Omental fat pad (tissue), 4 donors: ENCODE data around the gene DDX19B. TPM values are rescaled to one million over a fixed set of nuclear protein-coding genes. Genes with fewer than 3 reads are reported as not detected.
"Not testable (repeated sequence)": the region's sequence is repeated elsewhere in the genome, so short reads cannot be mapped to it uniquely, and the experiment has no call there.

ENCODE experiments used
- ATAC-seq: fragments of 150-250 bp; one replicate; pipeline ENCODE4 v1.9.1; 2016; ENCODE audit warnings: mild to moderate bottlenecking, moderate library complexity; ENCODE audit not compliant: low FRiP score
- DNase-seq: peaks from one replicate; pipeline ENCODE4 v3.0.0-alpha.2; 2019; ENCODE audit warnings: low spot score
- CTCF ChIP-seq, 3 donors: fragments of 450-650 bp; IDR thresholded peaks; one replicate each; pipeline ENCODE4 v1.5.1; 2016 to 2017; ENCODE audit warnings: antibody characterized with exemption in 3 of 3, mild to moderate bottlenecking in 3 of 3, moderate library complexity in 2 of 3
- total RNA-seq, 4 donors: library from RNA; depleted of rRNA; stranded (reverse); fragments of >200 nt; gene quantifications; one replicate each; pipeline ENCODE4 v1.1.0, GENCODE V29; 2016

DDX19B gene
- total RNA-seq = 10 to 100 TPM; 32.4 to 45.7 (median 34.2) TPM

DNA sequence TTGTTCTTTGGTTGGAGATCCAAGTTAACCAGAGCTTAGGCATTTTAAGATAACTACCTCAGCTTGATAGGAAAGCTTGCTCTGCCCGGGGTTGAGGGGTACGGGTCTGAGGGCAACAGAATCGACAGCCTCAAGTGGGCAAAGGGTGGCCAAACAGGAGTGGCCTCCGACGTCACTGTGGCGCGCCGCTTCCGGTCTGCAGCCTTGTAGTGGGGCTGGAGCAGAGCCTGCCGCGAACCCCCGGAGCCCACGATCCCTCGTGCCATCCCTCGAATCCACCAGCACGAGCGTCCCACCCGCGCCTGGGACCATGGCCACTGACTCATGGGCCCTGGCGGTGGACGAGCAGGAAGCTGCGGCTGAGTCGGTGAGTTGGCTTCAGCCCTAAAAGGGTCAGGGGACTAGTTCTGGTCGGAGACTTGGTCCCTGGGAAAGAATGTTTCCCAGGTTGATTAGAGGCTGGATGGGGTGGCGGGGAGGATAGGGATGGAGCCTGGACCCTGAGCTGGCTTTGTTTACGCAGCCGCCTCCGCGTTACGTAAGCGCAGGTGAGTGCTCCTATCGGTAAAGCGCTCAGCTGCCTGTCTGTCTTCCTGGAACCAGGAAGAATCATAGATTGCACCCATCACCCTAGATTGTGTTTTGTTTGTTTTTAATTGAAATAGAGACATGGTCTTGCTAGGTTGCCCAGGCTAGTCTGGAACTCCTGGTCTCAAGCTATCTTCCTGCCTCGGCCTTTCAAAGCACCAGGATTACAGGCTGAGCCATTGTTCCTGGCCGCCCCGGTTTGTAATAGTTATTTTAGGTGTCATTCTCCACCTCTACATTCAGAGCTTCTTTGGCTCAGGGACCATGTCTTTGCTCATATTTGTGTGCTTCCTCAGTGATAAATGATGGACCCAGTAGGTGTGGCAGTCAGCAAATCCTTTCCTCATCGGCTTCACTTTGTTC lies at the start of gene DDX19B:
TSS of gene DDX19B (plus strand) at position 199 of the 951 bp plus-strand sequence. CDS start at position 311, 112 bp downstream.
- DNase-seq (peak; percentile 53), ATAC-seq (peak; percentile 85)
- TF ChIP-seq CTCF (IDR thresholded peaks at IDR 0.05) = no peak

GRCh38 chr16:70249697-70250096 lies 49.3 kb upstream of the DDX19B start:
- not testable (repeated sequence) for DNase-seq, ATAC-seq

GRCh38 chr16:70250748-70251628 lies 48.0 kb upstream of the DDX19B start:
- DNase-seq (no peak), ATAC-seq (peak; percentile 73)
- no peak for TF ChIP-seq CTCF (IDR thresholded peaks at IDR 0.05)

DNA sequence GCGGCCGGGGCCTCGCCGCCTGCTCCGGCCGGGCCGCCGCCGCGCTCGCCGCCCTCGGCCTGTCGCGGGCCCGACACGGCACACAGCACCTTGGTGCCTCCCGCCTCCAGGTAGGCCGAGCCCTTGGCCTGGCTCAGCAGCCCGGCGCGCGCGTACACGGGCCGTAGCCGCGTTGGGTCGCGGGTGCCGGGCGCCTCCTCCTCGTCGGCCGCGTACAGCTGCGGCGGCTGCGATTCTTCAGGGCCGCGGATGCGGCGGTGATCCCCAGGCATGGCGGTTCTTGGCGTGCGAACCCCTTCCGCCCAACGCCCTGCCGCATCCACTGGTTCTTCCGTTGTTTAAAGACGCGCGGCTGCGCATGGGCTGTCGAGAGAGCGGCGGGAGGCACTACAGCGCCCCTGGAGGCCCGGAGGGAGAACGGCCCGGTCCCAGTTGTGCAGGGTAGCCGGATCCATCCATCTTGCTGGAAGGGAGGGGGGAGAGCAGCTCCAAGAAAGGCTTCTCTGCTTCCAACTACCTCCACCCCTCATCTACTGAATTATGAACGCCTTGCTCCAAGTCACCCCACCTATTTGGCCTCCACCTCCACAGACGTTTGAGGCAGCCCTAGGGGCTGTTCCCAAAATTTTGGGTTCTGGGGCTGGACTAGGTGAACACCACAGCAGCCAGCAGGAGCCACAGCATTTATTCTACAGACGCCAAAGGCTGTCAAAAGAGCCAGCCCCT lies 47.2 kb upstream of the DDX19B start, which contains the start of gene EXOSC6:
TSS of gene EXOSC6 (minus strand) at position 312 of the 726 bp plus-strand sequence. CDS start at position 272, 40 bp downstream.
- DNase-seq (peak; percentile 48), ATAC-seq (peak; percentile 98)
- TF ChIP-seq CTCF (IDR thresholded peaks at IDR 0.05) = peak in 2 of 3 donors; percentile 26 to 28

GRCh38 chr16:70252355-70252988 lies 46.5 kb upstream of the DDX19B start:
- no peak for TF ChIP-seq CTCF (IDR thresholded peaks at IDR 0.05)
- ATAC-seq (no peak), DNase-seq (no peak)

- DNase-seq = no peak
- ATAC-seq = no peak
- no peak for TF ChIP-seq CTCF (IDR thresholded peaks at IDR 0.05)
Measured at GRCh38 chr16:70253291-70254106, 45.5 kb upstream of the DDX19B start.
